ENCODE measurements around the gene FAF2.
"Not testable (repeated sequence)": the region's sequence is repeated elsewhere in the genome, so short reads cannot be mapped to it uniquely, and the experiment has no call there.

FAF2 gene

DNA sequence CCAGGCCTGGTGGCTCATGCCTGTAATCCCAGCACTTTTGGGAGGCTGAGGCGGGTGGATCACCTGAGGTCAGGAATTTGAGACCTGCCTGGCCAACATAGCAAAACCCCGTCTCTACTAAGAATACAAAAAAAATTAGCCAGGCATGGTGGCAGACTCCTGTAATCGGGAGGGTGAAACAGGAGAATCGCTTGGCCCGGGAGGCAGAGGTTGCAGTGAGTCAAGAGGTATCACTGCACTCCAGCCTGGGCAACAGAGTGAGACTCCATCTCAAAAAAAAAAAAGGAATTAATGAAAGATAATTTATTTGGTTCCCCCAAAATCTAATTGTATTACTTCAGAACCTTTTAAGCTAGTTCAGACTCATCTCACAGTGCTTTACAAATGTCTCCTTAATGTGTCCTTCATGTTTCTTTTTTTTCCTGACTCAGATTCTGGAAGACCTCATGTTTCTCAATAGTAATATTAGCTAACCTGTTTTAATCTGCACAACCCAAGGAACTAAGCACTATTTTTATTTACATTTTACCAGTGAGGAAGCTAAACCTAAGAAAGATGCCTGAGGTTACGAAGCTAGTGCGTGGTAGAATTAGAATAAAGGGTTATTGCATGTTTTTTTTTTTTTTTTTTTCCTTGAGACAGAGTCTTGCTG is 15.1 kb downstream of the FAF2 start:
- DNase-seq: no peak

- no peak for DNase-seq
Observed at GRCh38 chr5:176466245-176466871, 18.2 kb downstream of the FAF2 start.

DNA sequence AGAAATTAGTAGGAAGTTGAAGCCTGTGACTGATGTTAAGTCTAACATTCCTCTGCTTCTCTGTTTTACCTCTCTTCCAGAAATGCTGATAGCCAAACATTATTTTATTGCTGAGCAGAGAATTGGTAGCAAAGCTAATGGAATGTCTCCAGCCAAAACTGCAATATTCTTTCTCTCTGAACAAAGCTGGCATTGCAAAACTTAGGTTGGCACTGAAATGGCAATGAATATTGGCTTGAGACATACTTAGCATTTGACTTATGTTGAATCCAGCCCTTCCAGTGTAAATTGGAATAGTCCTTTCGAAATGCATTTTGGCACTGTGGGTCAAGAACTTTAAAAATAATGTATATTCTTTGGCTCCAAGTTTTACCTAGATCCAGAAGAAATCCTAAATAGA is 21.1 kb downstream of the FAF2 start:
- DNase-seq: no peak

- DNase-seq: no peak
Observed at GRCh38 chr5:176470539-176470938, 22.4 kb downstream of the FAF2 start.

- no peak for DNase-seq
Observed at GRCh38 chr5:176471098-176471497, 22.9 kb downstream of the FAF2 start.

- no peak for DNase-seq
Observed at GRCh38 chr5:176473335-176474006, 25.3 kb downstream of the FAF2 start.

- DNase-seq: no peak
Observed at GRCh38 chr5:176474476-176474875, 26.3 kb downstream of the FAF2 start.

DNA sequence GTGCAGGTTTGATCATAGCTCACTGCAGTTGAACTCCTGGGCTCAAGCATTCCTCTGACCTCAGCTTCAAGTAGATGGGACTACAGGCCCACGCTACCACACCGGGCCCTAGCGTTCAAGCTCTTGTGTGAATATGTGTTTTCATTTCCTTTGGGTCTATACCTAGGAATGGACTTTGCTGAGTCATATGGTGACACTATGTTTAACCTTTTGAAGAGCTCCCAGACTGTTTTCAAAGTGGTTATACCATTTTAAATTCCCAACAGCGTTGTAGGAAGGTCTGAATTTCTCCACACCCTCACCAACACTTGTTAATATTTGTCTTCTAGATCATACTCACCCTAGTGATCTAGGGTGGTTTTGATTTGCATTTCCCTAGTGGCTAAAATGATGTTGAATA is 33.5 kb downstream of the FAF2 start:
- no peak for DNase-seq

DNA sequence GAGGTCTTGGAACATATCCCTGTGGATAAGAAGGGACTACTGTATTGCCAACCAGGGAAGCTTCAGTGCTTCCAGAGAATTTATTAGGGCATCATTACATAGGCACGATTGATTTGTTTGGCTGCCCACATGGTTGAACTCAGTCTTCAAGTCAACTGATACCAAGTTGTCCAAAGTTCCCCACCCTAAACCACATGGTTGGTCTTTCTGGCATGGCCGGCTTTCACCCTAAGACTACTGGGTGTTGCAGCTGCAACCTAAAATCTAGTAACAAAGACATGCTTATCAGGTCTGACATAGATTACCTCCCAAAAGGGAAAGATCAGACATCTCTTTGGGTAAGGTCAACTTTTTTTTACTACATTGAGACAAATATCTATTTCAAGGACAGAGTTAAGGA is 37.0 kb downstream of the FAF2 start:
- no peak for DNase-seq

GRCh38 chr5:176486189-176486757 is 38.1 kb downstream of the FAF2 start:
- no peak for DNase-seq

GRCh38 chr5:176487160-176487559 is 39.0 kb downstream of the FAF2 start:
- DNase-seq: not testable (repeated sequence)

DNA sequence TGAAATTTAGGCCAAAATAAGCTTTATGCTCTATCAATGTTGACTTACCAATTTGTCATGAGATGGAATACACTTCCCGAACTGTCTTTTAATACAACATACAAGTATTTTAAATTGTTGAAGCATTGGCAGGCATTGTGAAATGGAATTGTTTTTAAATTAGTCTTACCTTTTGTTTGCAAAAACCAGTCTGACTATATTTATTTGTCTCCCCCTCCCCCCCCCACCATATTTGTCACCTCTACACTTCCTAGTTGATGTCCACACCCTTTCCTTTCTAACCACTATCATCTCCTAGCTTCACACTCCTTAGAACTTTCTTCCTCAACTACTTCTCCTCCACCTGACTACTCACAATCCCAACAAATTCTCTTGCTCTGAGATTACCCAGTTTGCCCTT is 40.9 kb downstream of the FAF2 start:
- no peak for DNase-seq

DNA sequence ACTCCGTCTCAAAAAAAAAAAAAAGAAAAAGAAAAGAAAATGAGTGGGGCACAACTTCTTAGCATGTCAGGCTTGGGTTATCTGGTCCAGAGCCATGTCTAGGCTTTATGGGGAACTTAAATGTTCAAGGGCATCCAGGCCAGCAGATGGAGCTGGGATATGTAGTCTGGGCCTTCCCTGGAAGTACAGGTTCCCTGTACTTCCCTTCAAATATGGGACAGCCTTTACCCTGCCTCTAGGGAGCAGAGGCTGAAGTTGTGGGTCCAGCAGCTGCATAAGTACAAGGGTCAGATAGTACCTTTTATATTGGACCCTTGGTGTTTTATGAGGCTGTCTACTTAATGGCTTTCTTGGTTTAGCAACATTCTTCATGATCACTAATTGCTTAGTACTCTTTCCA is 42.1 kb downstream of the FAF2 start:
- no peak for DNase-seq

DNA sequence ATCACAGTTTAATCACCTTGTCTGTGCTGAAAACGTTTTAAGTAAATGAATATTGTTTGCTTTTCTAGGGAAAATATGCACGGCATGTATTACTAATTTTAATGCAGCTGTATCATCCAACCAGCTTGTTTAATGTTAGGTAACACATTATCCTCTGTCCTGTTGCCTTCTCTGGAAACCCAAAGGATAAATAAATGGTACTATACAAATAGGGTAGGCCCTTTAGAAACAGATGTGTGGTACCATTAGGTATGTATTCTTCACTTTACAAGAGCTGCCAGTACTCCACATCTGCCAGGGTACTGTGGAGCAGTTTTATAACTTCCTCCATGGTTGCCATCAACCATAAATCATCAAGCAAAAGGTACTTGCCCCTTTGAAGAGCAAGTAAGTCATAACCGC is 42.9 kb downstream of the FAF2 start:
- no peak for DNase-seq

DNA sequence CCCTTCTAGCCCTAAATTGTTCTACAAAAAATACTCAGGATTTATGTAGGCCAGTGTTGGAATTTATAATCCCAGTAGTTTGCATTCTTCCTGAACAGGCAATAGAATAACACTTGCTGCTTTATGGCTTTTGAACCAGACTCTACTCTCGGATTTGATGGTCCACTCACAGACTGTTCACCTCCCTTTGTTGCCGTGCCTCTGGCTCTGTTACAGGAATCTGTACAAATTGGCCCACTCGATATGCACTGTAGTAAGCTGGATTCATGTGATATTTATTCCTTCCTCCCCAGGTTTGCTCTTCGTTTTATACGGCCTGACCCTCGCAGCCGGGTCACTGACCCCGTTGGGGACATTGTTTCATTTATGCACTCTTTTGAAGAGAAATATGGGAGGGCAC is 43.7 kb downstream of the FAF2 start:
- DNase-seq: no peak

DNA sequence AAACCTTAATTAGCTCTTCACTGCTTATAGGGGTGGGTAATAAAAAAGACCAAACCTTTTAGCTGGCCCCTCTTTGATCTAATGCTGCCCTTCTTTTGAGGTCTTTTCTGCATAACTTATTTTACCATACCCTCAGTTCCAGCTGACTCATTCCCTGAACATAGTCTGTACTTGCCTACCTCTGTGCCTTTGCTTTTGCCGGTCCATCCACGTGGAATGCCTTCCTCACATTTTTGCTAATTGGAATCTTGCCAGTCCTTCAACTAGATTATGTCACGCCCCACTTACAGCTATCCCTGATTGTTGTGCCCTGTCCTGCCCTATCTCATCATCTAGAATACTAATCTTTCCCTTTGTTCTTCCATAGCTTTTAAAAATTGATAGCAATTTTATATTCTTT is 44.2 kb downstream of the FAF2 start:
- no peak for DNase-seq

GRCh38 chr5:176497852-176498251 is 49.7 kb downstream of the FAF2 start:
- no peak for DNase-seq

GRCh38 chr5:176499273-176499672 is 51.1 kb downstream of the FAF2 start:
- no peak for DNase-seq

GRCh38 chr5:176500511-176500910 is 52.3 kb downstream of the FAF2 start:
- no peak for DNase-seq

DNA sequence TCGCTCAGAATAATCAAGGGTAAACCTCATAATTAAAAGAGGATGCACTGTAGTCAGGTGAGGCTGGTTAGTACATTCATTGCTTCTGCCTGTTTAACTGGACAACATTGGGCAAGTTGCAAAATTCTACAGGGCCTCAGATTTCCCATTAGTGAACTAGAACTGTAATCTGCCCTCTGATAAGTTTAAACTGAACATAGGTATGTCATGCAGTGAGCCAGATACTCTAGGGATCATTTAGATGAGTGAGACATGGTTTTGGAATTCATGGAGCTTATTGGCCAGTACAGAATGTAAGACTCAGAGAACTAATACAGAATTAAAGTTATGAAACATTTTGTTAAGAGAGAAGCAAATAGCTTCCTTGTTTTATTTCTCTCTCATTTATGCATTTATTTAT is 53.1 kb downstream of the FAF2 start:
- DNase-seq: no peak

GRCh38 chr5:176503496-176503895 is 55.3 kb downstream of the FAF2 start:
- DNase-seq: no peak

DNA sequence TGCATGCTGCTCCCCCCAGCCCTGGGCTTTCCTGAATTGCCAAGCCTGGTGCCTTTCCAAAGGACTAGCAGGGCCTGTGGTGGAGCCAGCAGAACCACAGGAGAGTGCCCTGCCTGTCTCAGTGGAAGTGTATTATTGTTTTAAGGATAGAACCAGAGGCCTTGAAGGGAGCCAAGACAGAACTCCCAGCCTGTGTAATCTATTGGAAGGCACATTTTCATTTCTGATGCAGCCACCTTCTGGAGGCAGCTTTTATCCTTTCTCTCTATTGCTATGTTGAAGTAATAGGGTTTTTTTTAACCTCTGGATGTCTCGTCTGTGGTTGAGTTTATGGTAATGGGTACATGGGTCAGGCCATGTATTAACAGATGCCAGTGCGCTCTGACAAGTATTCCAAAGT is 59.7 kb downstream of the FAF2 start:
- no peak for DNase-seq

- DNase-seq: no peak
Observed at GRCh38 chr5:176508603-176509002, 60.4 kb downstream of the FAF2 start.

DNA sequence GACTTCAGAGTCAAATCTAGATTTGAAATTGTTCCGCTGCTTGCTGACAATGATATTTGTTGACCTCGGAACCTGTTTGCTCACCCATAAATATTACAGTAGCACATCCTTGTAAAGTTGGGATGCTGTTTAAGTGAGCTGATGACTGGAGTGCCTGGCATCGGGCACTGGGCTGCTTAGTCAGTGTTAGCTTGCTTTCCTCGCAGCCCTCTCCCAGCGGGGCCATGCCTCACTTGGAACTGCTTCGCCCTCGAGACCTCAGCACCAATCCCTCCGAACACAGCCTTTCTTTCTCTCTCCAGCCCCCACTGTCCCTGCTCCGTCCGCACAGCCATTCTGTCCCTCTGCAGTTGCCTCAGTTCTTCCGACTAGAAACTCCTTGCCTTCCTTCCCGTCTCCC is 65.6 kb downstream of the FAF2 start:
- no peak for DNase-seq
